ENCODE data around the gene STRN4. TPM values are rescaled to one million over a fixed set of nuclear protein-coding genes. Genes with fewer than 3 reads are reported as not detected.

Gene STRN4
- total RNA-seq, 1 donor from 2014 or later: 69.1 TPM

DNA sequence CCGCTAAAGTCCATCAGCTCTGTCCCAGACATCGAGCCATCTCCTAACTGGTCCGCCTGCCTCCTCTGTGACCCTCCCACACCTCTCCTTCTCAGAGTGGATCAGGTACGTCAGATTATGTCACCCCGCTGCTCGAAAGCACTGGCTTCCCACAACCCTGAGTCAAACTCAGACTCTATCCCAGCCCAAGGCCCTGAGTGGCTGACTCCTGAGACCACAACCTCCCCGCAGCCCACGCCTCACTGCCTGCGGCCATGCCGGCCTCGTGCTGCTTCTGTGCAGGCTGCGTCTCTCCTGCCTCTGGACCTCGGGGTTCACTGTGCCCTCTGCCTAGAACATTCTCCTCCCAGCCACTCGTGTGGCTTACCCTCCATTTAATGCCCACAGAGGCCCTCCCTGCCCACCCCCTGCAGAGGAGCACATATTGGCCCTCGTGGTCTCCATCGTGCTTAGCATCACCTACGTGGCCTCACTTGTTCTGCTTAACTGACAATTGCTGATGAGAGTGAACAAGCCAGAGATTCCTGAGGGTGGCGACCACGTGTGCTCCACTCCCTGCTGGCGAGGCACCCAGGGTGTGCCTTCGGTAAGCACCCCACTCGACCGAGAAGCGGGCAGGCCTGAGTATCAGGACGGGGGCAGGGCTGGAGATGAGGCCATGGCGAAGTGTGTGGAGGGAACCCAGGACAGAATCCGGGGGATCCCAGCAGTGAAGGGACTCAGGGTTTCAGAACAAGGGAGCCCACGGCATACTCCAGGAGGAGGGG is 13.9 kb downstream of the STRN4 start:
- intact Hi-C loops (cut with DNase I): no loop called here
- Histone ChIP-seq H3K27ac (peak overlapping the region; percentile 74), H3K4me1 (peaks cover 67% of the 10 kb centered on the region), H3K4me3 (no peak overlapping the region), H3K9me3 (no peaks in the 10 kb centered on the region), H3K36me3 (peaks cover 100% of the 10 kb centered on the region), H3K27me3 (ENCODE audit: low read depth) (no peaks in the 10 kb centered on the region)
- DNase-seq: no peak
- ATAC-seq: peak; percentile 28 to 31
- TF ChIP-seq CTCF (IDR thresholded peaks at IDR 0.05): no peak

DNA sequence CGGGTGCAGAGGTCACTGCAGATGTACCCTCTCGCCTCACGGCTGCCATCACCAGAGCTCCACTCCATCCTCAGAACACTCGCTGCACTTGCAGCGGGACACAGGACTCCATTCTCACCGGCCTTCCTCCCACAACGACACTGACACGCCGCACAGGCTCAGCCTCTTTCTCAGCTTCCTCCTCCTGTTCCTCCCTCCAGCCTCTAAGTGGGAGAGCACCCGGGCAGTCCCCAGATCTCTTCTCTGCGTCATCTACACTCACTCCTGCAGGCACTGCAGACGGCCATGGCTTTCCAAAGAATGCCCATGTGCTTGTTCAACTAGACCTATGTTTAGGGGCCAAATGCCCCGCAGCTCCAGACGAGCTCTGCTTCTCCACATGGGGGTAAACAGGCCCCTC is 14.7 kb downstream of the STRN4 start:
- DNase-seq (no peak), ATAC-seq (peak in 1 of 2 donors; percentile 32)
- intact Hi-C loops (cut with DNase I): no loop called here
- Histone ChIP-seq H3K36me3 (peaks cover 100% of the 10 kb centered on the region), H3K27ac (peak overlapping the region; percentile 21), H3K9me3 (no peaks in the 10 kb centered on the region), H3K4me1 (peaks cover 60% of the 10 kb centered on the region), H3K27me3 (ENCODE audit: low read depth) (no peaks in the 10 kb centered on the region), H3K4me3 (no peak overlapping the region)
- no peak for TF ChIP-seq CTCF (IDR thresholded peaks at IDR 0.05)

GRCh38 chr19:46731007-46731501 is 15.2 kb downstream of the STRN4 start:
- H3K4me1 ChIP-seq: peaks cover 57% of the 10 kb centered on the region
- intact Hi-C loops (cut with DNase I): no loop called here
- no peak overlapping the region for H3K4me3 ChIP-seq
- no peak for TF ChIP-seq CTCF (IDR thresholded peaks at IDR 0.05)
- peaks cover 100% of the 10 kb centered on the region for H3K36me3 ChIP-seq
- no peaks in the 10 kb centered on the region for H3K27me3 ChIP-seq (ENCODE audit: low read depth)
- no peaks in the 10 kb centered on the region for H3K9me3 ChIP-seq
- H3K27ac ChIP-seq: peak overlapping the region; percentile 21
- ATAC-seq (peak; percentile 22 to 63), DNase-seq (peak; percentile 78)

- intact Hi-C loops (cut with DNase I): no loop called here
These were observed 15.7 kb downstream of the STRN4 start for GRCh38 chr19:46730595-46730994.

GRCh38 chr19:46730187-46730586 is 16.1 kb downstream of the STRN4 start:
- H3K4me1 ChIP-seq: peaks cover 54% of the 10 kb centered on the region
- no peak overlapping the region for H3K4me3 ChIP-seq
- H3K27ac ChIP-seq: no peak overlapping the region
- no peaks in the 10 kb centered on the region for H3K9me3 ChIP-seq
- DNase-seq: no peak
- no peaks in the 10 kb centered on the region for H3K27me3 ChIP-seq (ENCODE audit: low read depth)
- no peak for TF ChIP-seq CTCF (IDR thresholded peaks at IDR 0.05)
- intact Hi-C loops (cut with DNase I): no loop called here
- no peak for ATAC-seq
- H3K36me3 ChIP-seq: peaks cover 100% of the 10 kb centered on the region

More at GRCh38 chr19:46730595-46730994, 15.7 kb downstream of the STRN4 start:
- no peak for ATAC-seq
- DNase-seq: no peak
- Histone ChIP-seq H3K27ac (no peak overlapping the region), H3K4me1 (peaks cover 54% of the 10 kb centered on the region), H3K27me3 (ENCODE audit: low read depth) (no peaks in the 10 kb centered on the region), H3K36me3 (peaks cover 100% of the 10 kb centered on the region), H3K4me3 (no peak overlapping the region), H3K9me3 (no peaks in the 10 kb centered on the region)
- no peak for TF ChIP-seq CTCF (IDR thresholded peaks at IDR 0.05)
